Karpas-422 (cell line): ENCODE data around the gene PTGER3. TPM values are rescaled to one million over a fixed set of nuclear protein-coding genes. Genes with fewer than 3 reads are reported as not detected.

Experiments used
- DNase-seq: peaks from one replicate; pipeline ENCODE4 v3.0.0-alpha.2; 2015
- H2AFZ ChIP-seq: fragments of 200-600 bp; sonication (generic); 2 replicates; pipeline ENCODE4 v1.6.1; 2014; ENCODE audit warnings: antibody characterized with exemption, low read length, mixed read lengths
- H3K27ac ChIP-seq: fragments of 200-600 bp; sonication (generic); 2 replicates; pipeline ENCODE4 v1.5.1; 2014; ENCODE audit warnings: mild to moderate bottlenecking, low read length, moderate library complexity
- H3K27me3 ChIP-seq: fragments of 200-600 bp; sonication (generic); 2 replicates; pipeline ENCODE4 v1.6.1; 2014; ENCODE audit warnings: low read length, mixed read lengths
- H3K36me3 ChIP-seq: fragments of 200-600 bp; sonication (generic); 2 replicates; pipeline ENCODE4 v1.6.1; 2014; ENCODE audit warnings: low read length, mixed read lengths; ENCODE audit not compliant: insufficient read depth
- H3K4me1 ChIP-seq: fragments of 200-600 bp; sonication (generic); 2 replicates; pipeline ENCODE4 v1.6.1; 2014; ENCODE audit warnings: mild to moderate bottlenecking, low read length, mixed read lengths
- H3K4me2 ChIP-seq: fragments of 200-600 bp; sonication (generic); 2 replicates; pipeline ENCODE4 v1.6.1; 2014; ENCODE audit warnings: low read length, low read depth, mild to moderate bottlenecking; ENCODE audit not compliant: poor library complexity, severe bottlenecking
- H3K4me3 ChIP-seq: fragments of 200-600 bp; sonication (generic); 2 replicates; pipeline ENCODE4 v1.5.1; 2014; ENCODE audit warnings: mild to moderate bottlenecking, antibody characterized with exemption, low read length, mixed read lengths
- H3K79me2 ChIP-seq: fragments of 200-600 bp; sonication (generic); 2 replicates; pipeline ENCODE4 v1.6.1; 2014; ENCODE audit warnings: mild to moderate bottlenecking, low read length, mixed read lengths
- H3K9ac ChIP-seq: fragments of 200-600 bp; sonication (generic); 2 replicates; pipeline ENCODE4 v1.6.0; 2014; ENCODE audit warnings: low read length
- H3K9me2 ChIP-seq: fragments of 200-600 bp; sonication (generic), shearing (Covaris generic); replicated peaks from 2 replicates; pipeline ENCODE4 v1.6.0; 2014; ENCODE audit warnings: mild to moderate bottlenecking, low read length, moderate library complexity; ENCODE audit not compliant: insufficient read depth
- H3K9me3 ChIP-seq: fragments of 300-700, 200-600 bp; sonication (generic); 2 replicates; pipeline ENCODE4 v1.6.1; 2014; ENCODE audit warnings: low read length, mixed read lengths
- H4K20me1 ChIP-seq: fragments of 200-600 bp; sonication (generic); 2 replicates; pipeline ENCODE4 v1.6.1; 2014; ENCODE audit warnings: mild to moderate bottlenecking, antibody characterized with exemption, low read length, low read depth; ENCODE audit not compliant: insufficient read depth
- total RNA-seq: library from RNA; depleted of rRNA; stranded (reverse); fragments of >200 nt; shearing (Covaris generic); gene quantifications from 2 replicates; pipeline ENCODE4 v1.2.3, GENCODE V29; 2014; ENCODE audit warnings: low replicate concordance

PTGER3 gene
- total RNA-seq, 1 experiment from 2014 or later = not detected

DNA sequence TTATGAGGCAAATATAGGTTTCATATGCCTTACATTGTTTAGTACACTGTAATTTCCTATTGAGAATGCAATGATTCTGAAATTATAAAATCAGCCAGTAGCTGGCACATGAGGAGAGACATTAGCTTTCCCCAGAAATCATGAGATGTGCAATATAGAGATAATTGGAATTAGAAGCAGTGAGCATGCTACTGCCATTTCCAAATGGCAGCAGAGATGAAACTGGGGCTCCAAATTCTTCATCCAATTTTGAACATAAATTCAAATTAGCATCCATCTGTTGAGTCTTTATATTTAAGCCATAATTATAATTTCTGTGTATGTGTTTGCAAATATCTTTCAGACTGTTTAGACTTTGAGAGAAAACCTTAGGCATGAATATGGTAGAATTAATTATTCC lies 28.8 kb downstream of the PTGER3 start:
- Histone ChIP-seq H3K4me2 (no peak overlapping the region), H3K4me1 (no peaks in the 10 kb centered on the region), H3K9ac (no peak overlapping the region), H2AFZ (no peak overlapping the region), H4K20me1 (no peaks in the 10 kb centered on the region), H3K27me3 (no peaks in the 10 kb centered on the region), H3K36me3 (no peaks in the 10 kb centered on the region), H3K9me2 (no peaks in the 10 kb centered on the region), H3K27ac (no peak overlapping the region), H3K4me3 (no peak overlapping the region), H3K79me2 (no peaks in the 10 kb centered on the region), H3K9me3 (no peaks in the 10 kb centered on the region)
- no peak for DNase-seq

DNA sequence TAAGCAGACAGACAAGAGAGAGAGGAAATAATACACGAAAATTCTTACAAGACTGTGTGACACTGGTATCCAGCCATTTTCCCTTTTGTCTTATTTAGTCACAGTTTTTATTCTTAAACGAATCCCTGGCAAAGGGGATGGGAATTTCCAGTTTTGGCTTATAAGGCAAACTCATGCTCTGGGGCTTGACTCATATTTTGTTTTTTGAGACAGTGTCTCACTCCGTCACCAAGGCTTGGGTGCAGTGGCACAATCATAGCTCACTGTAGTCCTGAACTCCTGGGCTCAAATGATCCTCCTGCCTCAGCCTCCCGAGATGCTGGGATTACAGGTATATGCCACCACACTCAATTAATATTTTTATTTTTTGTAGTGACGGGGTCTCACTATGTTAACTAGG lies 31.9 kb downstream of the PTGER3 start:
- Histone ChIP-seq H3K36me3 (no peaks in the 10 kb centered on the region), H3K4me2 (no peak overlapping the region), H3K9ac (no peak overlapping the region), H3K9me3 (no peaks in the 10 kb centered on the region), H3K27ac (no peak overlapping the region), H3K27me3 (no peaks in the 10 kb centered on the region), H2AFZ (no peak overlapping the region), H3K9me2 (no peaks in the 10 kb centered on the region), H3K79me2 (no peaks in the 10 kb centered on the region), H4K20me1 (no peaks in the 10 kb centered on the region), H3K4me3 (no peak overlapping the region), H3K4me1 (no peaks in the 10 kb centered on the region)
- no peak for DNase-seq

DNA sequence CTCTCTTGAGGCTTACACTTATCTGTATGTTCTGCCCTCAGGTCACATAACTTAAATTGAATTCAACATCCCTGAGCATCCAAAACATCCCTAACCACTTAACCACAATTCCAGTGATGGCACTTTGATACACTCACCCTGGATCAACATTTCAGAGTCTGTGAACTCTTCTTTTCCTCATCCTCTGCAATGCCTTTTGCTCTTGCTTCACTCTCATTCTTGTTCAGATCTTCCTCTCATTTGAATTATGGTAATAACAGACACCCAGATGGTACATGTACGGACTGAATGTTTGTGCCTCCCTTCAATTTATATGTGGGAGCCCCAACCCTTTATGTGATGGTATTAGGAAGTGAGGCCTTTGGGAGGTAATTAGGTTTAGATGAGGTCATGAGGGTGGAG lies 33.4 kb downstream of the PTGER3 start:
- Histone ChIP-seq H3K9me3 (no peaks in the 10 kb centered on the region), H3K4me1 (no peaks in the 10 kb centered on the region), H3K9ac (no peak overlapping the region), H3K4me3 (no peak overlapping the region), H4K20me1 (no peaks in the 10 kb centered on the region), H3K79me2 (no peaks in the 10 kb centered on the region), H3K36me3 (no peaks in the 10 kb centered on the region), H3K27ac (no peak overlapping the region), H3K9me2 (no peaks in the 10 kb centered on the region), H3K4me2 (no peak overlapping the region), H2AFZ (no peak overlapping the region), H3K27me3 (no peaks in the 10 kb centered on the region)
- DNase-seq = no peak

DNA sequence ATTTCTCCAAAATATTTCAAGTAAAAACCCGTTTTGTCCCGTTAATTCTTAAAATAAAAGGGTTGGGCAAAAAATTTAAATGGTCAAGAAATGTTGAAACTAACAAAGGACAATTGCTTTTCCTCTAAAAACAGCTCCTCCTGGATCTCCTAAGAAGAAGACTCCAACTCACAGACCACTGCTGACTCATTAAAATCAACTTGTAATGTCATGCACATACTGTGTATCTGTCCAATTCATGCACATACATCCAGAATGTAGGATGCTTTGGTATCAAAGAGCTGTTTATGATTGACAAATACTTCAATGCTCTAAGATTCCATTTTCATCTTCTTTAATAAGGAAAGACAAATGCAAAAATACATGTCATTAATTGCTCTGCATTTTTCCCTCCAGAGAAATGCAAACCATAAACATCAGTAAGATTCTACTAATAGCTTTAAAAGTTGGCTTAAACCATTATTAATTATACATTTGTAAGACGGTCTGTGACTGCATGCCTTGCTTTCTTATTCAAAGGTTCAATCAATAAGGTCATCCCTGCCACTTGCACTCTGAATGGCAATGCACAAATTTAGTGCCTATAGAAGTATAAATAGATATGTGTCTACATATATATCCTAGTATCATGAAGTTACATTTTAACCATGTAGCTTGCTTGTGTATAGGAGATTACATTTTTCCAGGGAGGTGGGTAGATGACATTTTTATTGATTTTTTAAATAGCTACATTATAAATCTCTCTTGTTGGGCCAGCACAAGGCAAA lies 44.7 kb downstream of the PTGER3 start:
- H3K9me2 ChIP-seq = no peaks in the 10 kb centered on the region
- H3K27ac ChIP-seq = no peak overlapping the region
- H4K20me1 ChIP-seq = no peaks in the 10 kb centered on the region
- no peak for DNase-seq
- no peaks in the 10 kb centered on the region for H3K9me3 ChIP-seq
- H2AFZ ChIP-seq = no peak overlapping the region
- H3K79me2 ChIP-seq = no peaks in the 10 kb centered on the region
- H3K9ac ChIP-seq = no peak overlapping the region
- H3K36me3 ChIP-seq = no peaks in the 10 kb centered on the region
- no peaks in the 10 kb centered on the region for H3K4me1 ChIP-seq
- H3K4me3 ChIP-seq = no peak overlapping the region
- no peak overlapping the region for H3K4me2 ChIP-seq
- no peaks in the 10 kb centered on the region for H3K27me3 ChIP-seq

DNA sequence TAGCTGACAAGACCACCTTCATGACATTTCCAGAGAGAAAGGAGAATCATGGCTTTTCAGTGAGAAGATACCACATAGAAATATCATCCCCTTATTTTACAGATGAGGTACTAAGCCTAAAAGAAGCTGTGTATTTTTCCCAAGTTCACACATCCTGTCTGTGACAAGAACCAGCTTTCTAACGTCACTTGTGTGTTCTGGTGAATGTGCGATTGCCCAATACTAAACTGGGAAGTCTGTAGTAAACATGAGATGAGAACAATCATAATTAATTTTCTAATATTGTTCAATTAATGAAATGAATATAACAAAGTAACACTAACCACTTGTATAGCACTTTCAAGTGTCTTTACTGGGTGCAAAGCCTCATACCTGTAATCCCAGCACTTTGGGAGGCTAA lies 46.0 kb downstream of the PTGER3 start:
- no peak overlapping the region for H3K4me3 ChIP-seq
- no peaks in the 10 kb centered on the region for H3K4me1 ChIP-seq
- H3K27ac ChIP-seq = no peak overlapping the region
- no peak overlapping the region for H2AFZ ChIP-seq
- no peak overlapping the region for H3K4me2 ChIP-seq
- no peaks in the 10 kb centered on the region for H3K27me3 ChIP-seq
- no peaks in the 10 kb centered on the region for H3K36me3 ChIP-seq
- H3K9ac ChIP-seq = no peak overlapping the region
- H3K9me3 ChIP-seq = no peaks in the 10 kb centered on the region
- no peak for DNase-seq
- H4K20me1 ChIP-seq = no peaks in the 10 kb centered on the region
- H3K79me2 ChIP-seq = no peaks in the 10 kb centered on the region
- H3K9me2 ChIP-seq = no peaks in the 10 kb centered on the region

DNA sequence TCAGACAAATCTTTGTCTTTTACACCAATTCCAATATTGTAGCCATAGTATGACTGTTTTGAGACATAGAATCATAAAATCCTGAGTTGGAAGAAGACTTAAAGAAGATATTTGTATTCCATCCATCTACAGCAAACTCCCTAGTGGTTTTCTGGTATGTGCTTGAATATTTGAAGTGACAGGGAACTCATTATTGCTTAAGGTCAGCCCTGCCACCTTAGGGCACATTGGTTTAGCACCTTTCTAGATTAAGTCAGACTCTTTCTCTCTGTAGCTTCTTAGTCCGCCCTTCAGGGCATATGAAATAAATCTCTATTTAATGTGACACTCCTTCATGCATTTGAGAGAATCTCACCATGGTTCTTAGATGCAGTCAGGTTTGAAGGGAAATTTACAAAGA lies 49.8 kb downstream of the PTGER3 start:
- H2AFZ ChIP-seq = no peak overlapping the region
- H3K27me3 ChIP-seq = no peaks in the 10 kb centered on the region

DNA sequence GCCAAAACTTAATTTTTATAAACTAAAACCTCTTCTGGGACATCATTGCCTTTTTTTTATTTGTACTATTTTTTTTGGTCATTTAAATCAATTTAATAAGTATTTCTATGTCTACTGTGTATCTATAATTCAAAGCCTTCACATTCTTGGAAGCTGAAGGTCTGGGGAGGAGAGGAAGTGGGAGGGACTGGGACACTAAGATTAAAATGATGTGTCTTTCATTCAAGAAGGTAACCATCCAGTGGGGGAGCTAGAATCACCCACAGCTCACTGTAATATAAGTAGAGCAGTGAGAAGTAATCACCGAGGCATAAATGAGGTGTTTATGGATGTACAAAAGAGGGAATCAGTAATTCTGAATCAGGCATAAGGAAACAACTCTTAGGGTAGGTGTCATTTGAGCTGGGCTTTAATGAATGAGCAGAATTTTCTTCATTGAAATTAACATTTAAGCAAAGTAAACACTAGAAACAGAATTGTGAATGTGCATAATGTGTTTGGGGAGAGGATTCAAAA lies 52.8 kb downstream of the PTGER3 start:
- H3K9me2 ChIP-seq = no peaks in the 10 kb centered on the region
- H3K4me1 ChIP-seq = peaks cover 17% of the 10 kb centered on the region
- H3K36me3 ChIP-seq = no peaks in the 10 kb centered on the region
- no peaks in the 10 kb centered on the region for H3K79me2 ChIP-seq
- no peak overlapping the region for H3K9ac ChIP-seq
- no peak overlapping the region for H3K4me3 ChIP-seq
- H2AFZ ChIP-seq = no peak overlapping the region
- H3K27me3 ChIP-seq = no peaks in the 10 kb centered on the region
- DNase-seq = no peak
- no peaks in the 10 kb centered on the region for H4K20me1 ChIP-seq
- H3K9me3 ChIP-seq = no peaks in the 10 kb centered on the region
- H3K4me2 ChIP-seq = no peak overlapping the region
- no peak overlapping the region for H3K27ac ChIP-seq

More for the DNA sequence above, 49.8 kb downstream of the PTGER3 start:
- no peak overlapping the region for H3K4me3 ChIP-seq
- H3K36me3 ChIP-seq = no peaks in the 10 kb centered on the region
- H3K9ac ChIP-seq = no peak overlapping the region
- H3K4me2 ChIP-seq = no peak overlapping the region
- H4K20me1 ChIP-seq = no peaks in the 10 kb centered on the region
- no peak overlapping the region for H3K27ac ChIP-seq
- H3K9me3 ChIP-seq = no peaks in the 10 kb centered on the region
- no peaks in the 10 kb centered on the region for H3K79me2 ChIP-seq
- no peak for DNase-seq
- H3K4me1 ChIP-seq = peaks cover 9% of the 10 kb centered on the region
- no peaks in the 10 kb centered on the region for H3K9me2 ChIP-seq

DNA sequence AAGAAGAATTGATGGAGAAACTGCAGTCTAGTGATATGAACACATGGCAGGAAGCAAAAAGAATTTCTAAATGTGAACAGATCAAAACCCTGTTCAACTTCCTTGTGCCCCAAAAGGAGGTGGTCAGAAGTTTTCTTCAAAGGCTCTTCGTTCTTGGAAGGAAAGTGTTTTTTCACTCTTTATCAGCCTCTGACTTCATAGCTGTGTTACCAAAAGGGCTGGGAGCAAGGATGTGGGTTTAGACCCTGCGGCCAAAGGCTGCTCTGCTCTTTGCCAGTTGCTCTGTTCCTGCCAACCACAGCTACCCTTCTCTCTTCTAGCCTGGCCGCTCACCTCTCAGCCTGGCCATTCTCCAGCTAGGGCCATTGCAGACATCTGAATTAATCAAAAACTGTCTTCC lies 53.8 kb downstream of the PTGER3 start:
- H2AFZ ChIP-seq = no peak overlapping the region
- no peak for DNase-seq

More for the DNA sequence above, 53.8 kb downstream of the PTGER3 start:
- H3K4me1 ChIP-seq = peaks cover 17% of the 10 kb centered on the region
- H3K27ac ChIP-seq = no peak overlapping the region
- H3K4me2 ChIP-seq = no peak overlapping the region
- H3K27me3 ChIP-seq = no peaks in the 10 kb centered on the region
- H3K9ac ChIP-seq = no peak overlapping the region
- no peaks in the 10 kb centered on the region for H3K9me2 ChIP-seq
- H4K20me1 ChIP-seq = no peaks in the 10 kb centered on the region
- no peaks in the 10 kb centered on the region for H3K36me3 ChIP-seq
- H3K4me3 ChIP-seq = no peak overlapping the region
- no peaks in the 10 kb centered on the region for H3K79me2 ChIP-seq
- no peaks in the 10 kb centered on the region for H3K9me3 ChIP-seq
